Right lobe of liver (tissue), 6 donors: ENCODE measurements around the gene GPC6. TPM values are rescaled to one million over a fixed set of nuclear protein-coding genes. Genes with fewer than 3 reads are reported as not detected.

Experiments
- ATAC-seq, 4 donors: fragments of 200-7000 bp; cut with Tn5 transposase; one replicate each; pipeline ENCODE4 v1.9.1; 2020; ENCODE audit warnings: mild to moderate bottlenecking in 4 of 4, moderate library complexity in 4 of 4
- DNase-seq, 3 donors: peaks; one replicate each; pipeline ENCODE4 v3.0.0-alpha.2; 2020
- H3K27ac ChIP-seq, 3 donors: fragments of 200-600 bp; one replicate each; pipeline ENCODE4 v1.8.0; 2022
- H3K27me3 ChIP-seq, 2 donors: fragments of 200-600 bp; one replicate each; pipeline ENCODE4 v1.8.0; 2022
- H3K36me3 ChIP-seq, 4 donors: fragments of 200-600 bp; sonication (generic) in 1 of 4; one replicate each; pipeline versions ENCODE4 v1.5.1 to v1.8.0; 2017 to 2022; ENCODE audit warnings: control low read depth in 1 of 4
- H3K4me1 ChIP-seq, 4 donors: fragments of 200-600 bp; sonication (generic) in 1 of 4; one replicate each; pipeline versions ENCODE4 v1.5.1 to v1.8.0; 2017 to 2022; ENCODE audit warnings: control low read depth in 1 of 4
- H3K4me3 ChIP-seq, 3 donors: fragments of 200-600 bp; one replicate each; pipeline ENCODE4 v1.8.0; 2022
- H3K9me3 ChIP-seq, 4 donors: fragments of 200-600 bp; sonication (generic) in 1 of 4; one replicate each; pipeline versions ENCODE4 v1.5.1 to v1.8.0; 2017 to 2022; ENCODE audit warnings: control low read depth in 1 of 4
- POLR2A ChIP-seq: fragments of 450-650 bp; IDR thresholded peaks from one replicate; pipeline ENCODE4 v1.6.1; 2017; ENCODE audit warnings: antibody characterized with exemption, mild to moderate bottlenecking
- WGBS: methylation state at CpG from one replicate; pipeline ENCODE4 v1.1.6; 2018; ENCODE audit warnings: low coverage, low lambda C conversion rate; ENCODE audit not compliant: insufficient coverage; ENCODE audit errors: missing lambda C conversion rate; 5-methylcytosine and 5-hydroxymethylcytosine counted together
- intact Hi-C, 2 donors: fragments of 100-400 bp; cut with DNase I; formaldehyde crosslinking; loops; one replicate each; pipeline versions ENCODE4 v1.11.2 to v1.14.1; 2022
- total RNA-seq, 6 experiments: library from RNA; depleted of rRNA in 2 of 6; stranded (reverse); fragments of >200 nt in 2 of 6; fragmentation: NEBNext Ultra II Directional in 3 of 6; extraction: Animal tissue kit (Norgen Biotek cat#: 25700) in 3 of 6; gene quantifications; one replicate each; pipeline versions ENCODE4 v1.1.0 to v1.2.4, GENCODE V29; 2016 to 2023
- TF ChIP-seq, protein P1 (sequence below), 4 donors: fragments of 200-600 bp in 3 of 4; fragments of 450-650 bp in 1 of 4; IDR thresholded peaks; one replicate each; pipeline versions ENCODE4 v1.5.1 to v1.8.0; 2016 to 2022; ENCODE audit warnings: antibody characterized with exemption in 4 of 4, mild to moderate bottlenecking in 2 of 4
- donor health status: DM: no; HTN: yes; CAD: no.
- donor health status: DM: no; HTN: no; CAD: no.
- donor health status: DM: no; HTN: no; CAD: no.
- donor health status: DM: no; HTN: yes; CAD: no.
- donor health status: DM: no; HTN: yes; CAD: no.

Gene GPC6
- total RNA-seq, 6 experiments from 2014 or later, result 18.6 to 30.1 (median 20.2) TPM

DNA sequence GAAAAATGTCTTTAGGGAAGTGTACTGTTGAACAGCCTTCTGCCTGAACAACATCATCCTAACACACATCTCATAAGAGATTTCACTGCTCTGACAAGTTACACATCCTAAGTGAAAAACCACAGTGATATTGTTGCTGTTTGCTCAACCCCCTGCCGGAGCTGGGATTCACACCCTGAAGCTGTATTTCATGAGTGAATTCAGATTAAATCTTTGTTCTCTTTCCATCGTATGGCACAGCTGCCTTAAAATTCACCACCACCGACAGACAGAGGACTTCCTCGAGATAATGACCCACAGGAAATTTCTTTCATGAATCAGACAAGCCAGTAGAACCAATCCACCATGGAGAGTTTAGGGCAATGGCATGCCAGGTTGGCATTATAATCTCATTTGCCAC, 972.1 kb downstream of the GPC6 start:
- ATAC-seq (no peak), DNase-seq (no peak)
- Histone ChIP-seq H3K4me1 (no peaks in the 10 kb centered on the region), H3K36me3 (no peaks in the 10 kb centered on the region), H3K27me3 (no peaks in the 10 kb centered on the region), H3K4me3 (no peak overlapping the region), H3K9me3 (peaks cover 0 to 2% (median 0%) of the 10 kb centered on the region in 4 donors), H3K27ac (no peak overlapping the region)
- 51% methylated on average over 4 of the region's 4 CpGs for WGBS
- intact Hi-C loops, result no loop called here
- TF ChIP-seq, protein P1, sequence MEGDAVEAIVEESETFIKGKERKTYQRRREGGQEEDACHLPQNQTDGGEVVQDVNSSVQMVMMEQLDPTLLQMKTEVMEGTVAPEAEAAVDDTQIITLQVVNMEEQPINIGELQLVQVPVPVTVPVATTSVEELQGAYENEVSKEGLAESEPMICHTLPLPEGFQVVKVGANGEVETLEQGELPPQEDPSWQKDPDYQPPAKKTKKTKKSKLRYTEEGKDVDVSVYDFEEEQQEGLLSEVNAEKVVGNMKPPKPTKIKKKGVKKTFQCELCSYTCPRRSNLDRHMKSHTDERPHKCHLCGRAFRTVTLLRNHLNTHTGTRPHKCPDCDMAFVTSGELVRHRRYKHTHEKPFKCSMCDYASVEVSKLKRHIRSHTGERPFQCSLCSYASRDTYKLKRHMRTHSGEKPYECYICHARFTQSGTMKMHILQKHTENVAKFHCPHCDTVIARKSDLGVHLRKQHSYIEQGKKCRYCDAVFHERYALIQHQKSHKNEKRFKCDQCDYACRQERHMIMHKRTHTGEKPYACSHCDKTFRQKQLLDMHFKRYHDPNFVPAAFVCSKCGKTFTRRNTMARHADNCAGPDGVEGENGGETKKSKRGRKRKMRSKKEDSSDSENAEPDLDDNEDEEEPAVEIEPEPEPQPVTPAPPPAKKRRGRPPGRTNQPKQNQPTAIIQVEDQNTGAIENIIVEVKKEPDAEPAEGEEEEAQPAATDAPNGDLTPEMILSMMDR (IDR thresholded peaks at IDR 0.05), result no peak
- TF ChIP-seq POLR2A, result no peak

DNA sequence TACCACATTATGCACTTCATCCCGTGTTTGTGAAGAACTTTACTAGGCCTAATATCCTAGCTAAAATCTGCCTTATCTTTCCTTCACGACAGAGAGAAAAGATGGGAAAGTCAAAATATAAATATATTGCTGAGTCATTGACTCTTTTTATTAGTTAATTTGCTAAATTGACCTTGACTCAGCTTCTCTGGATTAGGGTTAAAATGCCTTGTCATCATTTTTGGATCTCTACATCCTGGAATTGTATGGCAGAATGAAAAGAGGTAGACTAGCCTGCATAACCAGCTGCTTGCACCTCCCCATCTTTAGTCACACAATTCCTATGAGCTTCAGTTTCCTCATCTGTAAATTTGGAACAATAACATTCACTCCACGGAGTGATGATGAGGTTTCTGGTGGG, 972.5 kb downstream of the GPC6 start:
- peaks cover 0 to 2% (median 0%) of the 10 kb centered on the region in 4 donors for H3K9me3 ChIP-seq
- H3K4me1 ChIP-seq, result no peaks in the 10 kb centered on the region
- 63% methylated on average over 3 of the region's 3 CpGs for WGBS
- H3K27me3 ChIP-seq, result no peaks in the 10 kb centered on the region
- TF ChIP-seq POLR2A, result no peak
- TF ChIP-seq, protein P1 (IDR thresholded peaks at IDR 0.05), result no peak
- H3K36me3 ChIP-seq, result no peaks in the 10 kb centered on the region
- no peak overlapping the region for H3K4me3 ChIP-seq
- H3K27ac ChIP-seq, result no peak overlapping the region
- intact Hi-C loops, result no loop called here
- no peak for DNase-seq
- no peak for ATAC-seq

DNA sequence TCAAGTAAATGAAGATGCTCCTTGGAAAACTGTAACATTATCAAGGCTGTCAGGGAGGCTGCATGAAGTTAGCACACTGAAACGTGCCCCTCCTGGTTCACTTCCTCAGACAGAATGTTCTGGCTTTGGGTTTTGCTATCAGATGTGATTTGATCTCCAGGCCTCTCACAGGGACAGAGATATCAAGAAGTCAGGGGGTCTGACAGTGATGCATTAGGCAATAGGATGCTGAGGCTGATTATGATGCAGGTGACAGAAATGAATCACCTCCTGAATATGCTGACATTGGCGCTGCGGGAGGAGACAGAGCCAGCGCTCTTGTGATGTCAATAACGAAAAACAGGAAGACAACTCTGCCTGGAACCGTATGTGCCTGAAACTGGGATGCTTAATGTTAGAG, 974.4 kb downstream of the GPC6 start:
- no peak for DNase-seq
- Histone ChIP-seq H3K9me3 (peaks cover 0 to 2% (median 0%) of the 10 kb centered on the region in 4 donors), H3K36me3 (no peaks in the 10 kb centered on the region), H3K27ac (no peak overlapping the region), H3K27me3 (no peaks in the 10 kb centered on the region), H3K4me3 (no peak overlapping the region), H3K4me1 (no peaks in the 10 kb centered on the region)
- ATAC-seq, result no peak
- WGBS, result 88% methylated on average over 6 of the region's 6 CpGs
- TF ChIP-seq, protein P1 (IDR thresholded peaks at IDR 0.05), result no peak
- no peak for TF ChIP-seq POLR2A
- intact Hi-C loops, result no loop called here

DNA sequence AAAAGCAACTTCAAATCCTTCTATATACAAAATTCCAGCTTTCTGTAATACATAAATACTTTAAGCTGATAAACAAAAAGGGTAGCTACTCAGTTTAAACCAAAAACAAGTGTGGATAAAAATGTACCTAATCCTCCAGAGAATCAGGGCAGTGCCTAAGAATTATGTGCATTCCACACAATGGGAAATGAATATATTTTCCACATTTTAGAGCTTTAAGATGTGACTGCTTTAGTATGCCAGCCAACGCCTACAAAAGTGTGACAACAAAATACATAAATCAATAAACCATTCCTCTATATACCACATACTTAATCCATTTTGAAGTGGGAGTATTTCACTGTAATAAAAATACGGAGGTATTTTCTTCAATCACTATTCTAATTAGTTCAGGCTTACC, 977.6 kb downstream of the GPC6 start:
- Histone ChIP-seq H3K27ac (no peak overlapping the region), H3K27me3 (no peaks in the 10 kb centered on the region), H3K4me1 (no peaks in the 10 kb centered on the region), H3K9me3 (no peaks in the 10 kb centered on the region), H3K4me3 (no peak overlapping the region), H3K36me3 (no peaks in the 10 kb centered on the region)
- TF ChIP-seq POLR2A, result no peak
- DNase-seq (no peak), ATAC-seq (no peak)
- intact Hi-C loops, result no loop called here
- WGBS, result 95% methylated on average over 2 of the region's 2 CpGs

DNA sequence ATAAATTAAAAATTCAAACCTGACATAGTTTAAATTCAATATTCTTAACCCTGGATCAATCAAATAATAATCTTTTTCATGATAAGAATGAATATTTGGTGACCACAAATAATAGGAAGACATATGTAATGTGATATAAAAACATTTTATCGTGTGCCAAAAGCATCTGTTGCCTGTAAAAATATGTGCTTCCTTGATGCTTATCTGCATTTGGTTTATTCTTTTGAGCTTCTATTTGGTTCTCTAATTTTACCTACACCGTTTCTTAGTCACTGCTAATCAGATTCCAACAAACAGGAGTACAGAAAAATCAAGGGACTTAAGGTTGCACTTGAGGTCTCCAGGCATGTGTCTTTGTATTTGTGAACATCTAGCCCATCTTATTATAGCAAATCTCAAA, 978.3 kb downstream of the GPC6 start:
- WGBS, result 56% methylated on average over 2 of the region's 2 CpGs
- H3K4me3 ChIP-seq, result no peak overlapping the region
- no peak overlapping the region for H3K27ac ChIP-seq
- no peaks in the 10 kb centered on the region for H3K9me3 ChIP-seq
- H3K27me3 ChIP-seq, result no peaks in the 10 kb centered on the region
- intact Hi-C loops, result no loop called here
- no peak for TF ChIP-seq POLR2A
- TF ChIP-seq, protein P1 (IDR thresholded peaks at IDR 0.05), result no peak
- ATAC-seq (no peak), DNase-seq (no peak)
- H3K36me3 ChIP-seq, result no peaks in the 10 kb centered on the region
- no peaks in the 10 kb centered on the region for H3K4me1 ChIP-seq
